Testis (tissue), 3 donors: Measurements from ENCODE around the gene SF3B2. TPM values are rescaled to one million over a fixed set of nuclear protein-coding genes. Genes with fewer than 3 reads are reported as not detected.
"Not testable (repeated sequence)": the region's sequence is repeated elsewhere in the genome, so short reads cannot be mapped to it uniquely, and the experiment has no call there.

Source experiments
- DNase-seq: peaks from one replicate; pipeline ENCODE4 v3.0.0-alpha.2; 2019
- H3K27ac ChIP-seq, 2 donors: fragments of 200-600 bp; sonication (generic); one replicate each; pipeline ENCODE4 v1.5.1; 2019
- H3K27me3 ChIP-seq: fragments of 200-600 bp; sonication (generic); one replicate; pipeline ENCODE4 v1.5.1; 2019
- H3K36me3 ChIP-seq: fragments of 200-600 bp; sonication (generic); one replicate; pipeline ENCODE4 v1.5.1; 2017; ENCODE audit warnings: low read depth; ENCODE audit errors: missing control alignments
- H3K4me1 ChIP-seq: fragments of 200-600 bp; sonication (generic); one replicate; pipeline ENCODE4 v1.5.1; 2019
- H3K4me3 ChIP-seq, 2 donors: fragments of 200-600 bp; sonication (generic); one replicate each; pipeline ENCODE4 v1.5.1; 2017 to 2019
- H3K9me3 ChIP-seq: fragments of 200-600 bp; sonication (generic); one replicate; pipeline ENCODE4 v1.5.1; 2017
- POLR2A ChIP-seq: fragments of 450-650 bp; IDR thresholded peaks from one replicate; pipeline ENCODE4 v1.6.1; 2017; ENCODE audit warnings: antibody characterized with exemption, mild to moderate bottlenecking, moderate library complexity
- WGBS, 2 donors: methylation state at CpG; one replicate each; pipeline ENCODE4 v1.1.5; 2018; 5-methylcytosine and 5-hydroxymethylcytosine counted together
- intact Hi-C: fragments of 100-400 bp; cut with DNase I; formaldehyde crosslinking; loops from one replicate; pipeline ENCODE4 v1.15.1; 2023; ENCODE audit warnings: low total_unique reads
- polyA plus RNA-seq: library from polyadenylated mRNA; stranded (reverse); fragments of 350-450 nt; fragmentation: Illumina TruSeq; extraction: RNeasy Lipid Tissue Mini Kit (QIAGEN cat#74804); gene quantifications from one replicate; pipeline ENCODE4 v1.2.3, GENCODE V29; 2014; ENCODE audit warnings: low read depth, low replicate concordance; ENCODE audit not compliant: insufficient read depth
- total RNA-seq, 2 donors: library from RNA; depleted of rRNA; stranded (reverse); fragments of >200 nt; gene quantifications; one replicate each; pipeline ENCODE4 v1.2.3, GENCODE V29; 2016
- TF ChIP-seq, protein P1 (sequence below), 3 experiments: fragments of 450-650 bp in 2 of 3; fragments of 200-600 bp in 1 of 3; sonication (generic) in 1 of 3; IDR thresholded peaks; one replicate each; pipeline ENCODE4 v1.5.1; 2016 to 2019; ENCODE audit warnings: antibody characterized with exemption in 3 of 3, mild to moderate bottlenecking in 2 of 3, moderate library complexity in 1 of 3

SF3B2 gene
- total and polyA plus RNA-seq, 3 donors from 2014 or later: 307 to 341 (median 315) TPM

DNA sequence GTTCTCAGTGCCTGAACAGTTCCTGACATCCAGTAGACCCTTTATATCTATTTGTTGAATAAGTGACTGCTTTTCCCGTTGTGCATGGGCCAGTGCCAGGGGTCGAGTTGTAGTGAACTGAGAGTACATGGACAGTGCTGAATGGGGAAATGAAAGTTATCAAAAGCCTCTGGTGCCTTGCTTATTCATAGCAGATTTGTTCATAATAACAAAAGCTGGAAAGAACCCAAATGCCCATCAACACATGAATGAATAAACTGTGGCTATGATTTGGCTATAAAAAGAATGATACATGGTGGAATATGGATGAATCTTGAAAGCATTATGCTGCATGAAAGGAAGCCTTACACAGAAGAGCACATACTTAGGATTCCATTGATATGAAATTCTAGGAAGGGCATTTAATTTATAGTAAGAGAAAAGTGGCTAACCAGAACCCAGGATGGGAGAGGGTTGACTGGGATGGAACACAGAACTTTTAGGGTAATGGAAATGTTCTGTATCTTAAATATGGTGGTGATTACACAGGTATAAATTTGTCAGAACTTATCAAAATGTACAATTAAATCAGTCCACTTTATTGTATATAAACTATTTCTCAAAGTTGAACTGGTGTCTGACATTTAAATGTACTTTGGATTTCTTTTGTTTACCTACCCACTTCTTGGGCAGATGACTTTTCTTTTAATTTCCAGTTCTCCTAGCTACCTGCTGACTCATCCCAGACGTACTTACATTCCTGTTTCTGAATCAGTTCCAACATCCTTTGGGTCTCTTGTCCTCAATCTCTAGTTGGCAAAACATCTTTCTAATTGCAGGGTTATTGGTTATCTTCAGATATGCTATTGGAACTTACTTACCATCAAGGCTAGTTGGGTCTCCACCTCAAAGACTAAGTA is 60.7 kb downstream of the SF3B2 start:
- WGBS, 2 donors: 24 to 33% methylated on average over 3 of the region's 3 CpGs
- TF ChIP-seq, protein P1, sequence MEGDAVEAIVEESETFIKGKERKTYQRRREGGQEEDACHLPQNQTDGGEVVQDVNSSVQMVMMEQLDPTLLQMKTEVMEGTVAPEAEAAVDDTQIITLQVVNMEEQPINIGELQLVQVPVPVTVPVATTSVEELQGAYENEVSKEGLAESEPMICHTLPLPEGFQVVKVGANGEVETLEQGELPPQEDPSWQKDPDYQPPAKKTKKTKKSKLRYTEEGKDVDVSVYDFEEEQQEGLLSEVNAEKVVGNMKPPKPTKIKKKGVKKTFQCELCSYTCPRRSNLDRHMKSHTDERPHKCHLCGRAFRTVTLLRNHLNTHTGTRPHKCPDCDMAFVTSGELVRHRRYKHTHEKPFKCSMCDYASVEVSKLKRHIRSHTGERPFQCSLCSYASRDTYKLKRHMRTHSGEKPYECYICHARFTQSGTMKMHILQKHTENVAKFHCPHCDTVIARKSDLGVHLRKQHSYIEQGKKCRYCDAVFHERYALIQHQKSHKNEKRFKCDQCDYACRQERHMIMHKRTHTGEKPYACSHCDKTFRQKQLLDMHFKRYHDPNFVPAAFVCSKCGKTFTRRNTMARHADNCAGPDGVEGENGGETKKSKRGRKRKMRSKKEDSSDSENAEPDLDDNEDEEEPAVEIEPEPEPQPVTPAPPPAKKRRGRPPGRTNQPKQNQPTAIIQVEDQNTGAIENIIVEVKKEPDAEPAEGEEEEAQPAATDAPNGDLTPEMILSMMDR (IDR thresholded peaks at IDR 0.05): no peak
- TF ChIP-seq POLR2A: no peak
- Histone ChIP-seq H3K27me3 (no peaks in the 10 kb centered on the region), H3K36me3 (no peaks in the 10 kb centered on the region), H3K9me3 (no peaks in the 10 kb centered on the region), H3K4me1 (peaks cover 14% of the 10 kb centered on the region), H3K4me3 (no peak overlapping the region), H3K27ac (no peak overlapping the region)
- intact Hi-C loops: no loop called here
- no peak for DNase-seq

DNA sequence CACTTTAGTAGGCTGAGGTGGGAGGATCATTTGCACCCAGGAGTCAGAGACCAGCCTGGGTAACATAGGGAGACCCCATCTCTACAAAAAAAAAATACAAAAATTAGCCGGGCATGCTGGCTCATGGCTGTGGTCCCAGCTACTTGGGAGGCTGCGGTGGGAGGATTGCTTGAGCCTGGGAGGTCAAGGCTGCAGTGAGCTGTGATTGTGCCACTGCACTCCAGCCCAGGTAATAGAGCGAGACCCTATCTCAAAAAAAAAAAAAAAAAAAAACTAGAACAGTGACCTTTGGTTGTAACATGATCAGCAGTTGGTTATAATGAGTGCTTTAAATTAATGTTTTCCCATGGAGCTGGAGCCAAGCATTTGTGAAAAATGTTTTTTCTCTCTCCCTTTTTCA is 62.8 kb downstream of the SF3B2 start:
- intact Hi-C loops, H3K27ac ChIP-seq, H3K36me3 ChIP-seq, H3K4me3 ChIP-seq, H3K9me3 ChIP-seq, H3K27me3 ChIP-seq, DNase-seq: not testable (repeated sequence)
- WGBS, 2 donors: 58 to 66% methylated on average over 3 of the region's 3 CpGs
- H3K4me1 ChIP-seq: peaks cover 28% of the 10 kb centered on the region

DNA sequence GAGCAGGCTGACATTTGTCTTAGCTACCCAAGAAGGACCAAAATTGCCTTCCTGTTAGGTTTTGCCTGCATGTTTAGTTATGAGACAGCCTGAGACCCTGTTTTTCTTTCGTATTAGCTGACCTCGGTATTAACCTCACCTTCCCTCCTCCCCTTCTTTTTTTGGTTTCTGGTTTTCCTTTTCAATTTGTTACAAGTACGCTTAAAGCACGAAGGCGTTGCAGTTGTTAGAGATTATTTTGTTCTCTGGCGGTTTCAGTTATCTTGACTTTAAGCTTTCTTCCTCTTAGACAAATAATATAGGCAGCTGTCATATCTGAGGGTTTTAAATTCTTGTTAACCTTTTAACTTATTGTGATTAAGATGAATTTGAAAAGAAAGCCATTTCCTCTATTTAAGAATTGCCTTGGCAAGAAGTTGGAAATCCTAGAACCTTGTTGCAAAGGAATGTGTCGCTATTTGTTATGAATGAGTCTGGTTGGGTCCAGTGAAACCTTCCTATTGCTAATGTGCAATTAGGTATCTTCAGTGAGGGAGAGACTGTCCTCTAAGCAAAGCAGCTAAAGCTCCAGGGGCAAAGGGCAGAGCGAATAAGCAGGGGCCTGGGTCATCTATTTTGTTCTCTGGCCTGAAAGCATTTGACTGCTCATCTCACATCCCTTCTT is 63.6 kb downstream of the SF3B2 start:
- peak overlapping the region in 1 of 2 donors; percentile 1 for H3K27ac ChIP-seq
- no peak for DNase-seq
- intact Hi-C loops: no loop called here
- no peaks in the 10 kb centered on the region for H3K36me3 ChIP-seq
- 58 to 59% methylated on average over 8 of the region's 8 CpGs for WGBS, 2 donors
- peaks cover 28% of the 10 kb centered on the region for H3K4me1 ChIP-seq
- TF ChIP-seq, protein P1 (IDR thresholded peaks at IDR 0.05): no peak
- no peak for TF ChIP-seq POLR2A
- no peak overlapping the region for H3K4me3 ChIP-seq
- H3K27me3 ChIP-seq: no peaks in the 10 kb centered on the region
- H3K9me3 ChIP-seq: no peaks in the 10 kb centered on the region

DNA sequence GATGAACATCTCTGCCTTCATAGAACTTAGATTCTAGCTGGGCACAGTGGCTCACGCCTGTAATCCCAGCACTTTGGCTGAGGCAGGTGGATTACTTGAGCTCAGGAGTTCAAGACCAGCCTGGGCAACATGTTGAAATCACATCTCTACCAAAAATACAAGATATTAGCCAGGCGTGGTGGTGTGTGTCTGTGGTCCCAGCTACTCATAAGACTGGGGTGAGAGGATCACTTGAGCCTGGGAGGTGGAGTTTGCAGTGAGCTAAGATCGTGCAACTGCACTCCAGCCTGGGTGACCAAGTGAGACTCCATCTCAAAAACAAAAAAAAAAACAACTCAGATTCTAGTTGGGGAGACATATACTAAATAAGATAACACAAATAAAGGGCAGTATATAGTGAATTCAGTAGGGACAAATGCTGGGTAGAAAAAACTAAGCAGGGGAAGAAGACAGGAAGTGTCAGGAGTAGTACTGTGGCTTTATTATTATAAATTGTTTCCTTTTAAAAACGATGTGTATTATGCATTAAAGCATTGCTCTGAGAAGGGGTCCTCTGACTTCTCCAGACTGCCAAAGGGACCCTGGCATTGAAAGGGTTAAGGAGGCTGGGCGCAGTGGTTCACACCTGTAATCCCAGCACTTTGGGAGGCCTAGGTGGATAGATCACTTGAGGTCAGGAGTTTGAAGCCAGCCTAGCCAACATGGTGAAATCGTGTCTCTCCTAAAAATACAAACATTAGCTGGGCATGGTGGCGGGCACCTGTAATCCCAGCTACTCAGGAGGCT is 64.6 kb downstream of the SF3B2 start:
- intact Hi-C loops: no loop called here
- Histone ChIP-seq H3K9me3 (no peaks in the 10 kb centered on the region), H3K27ac (peak overlapping the region in 1 of 2 donors; percentile 1), H3K4me3 (no peak overlapping the region), H3K36me3 (no peaks in the 10 kb centered on the region), H3K4me1 (peaks cover 28% of the 10 kb centered on the region), H3K27me3 (no peaks in the 10 kb centered on the region)
- 71 to 77% methylated on average over 7 of the region's 7 CpGs for WGBS, 2 donors
- no peak for DNase-seq
- TF ChIP-seq POLR2A: no peak
- TF ChIP-seq, protein P1 (IDR thresholded peaks at IDR 0.05): no peak

DNA sequence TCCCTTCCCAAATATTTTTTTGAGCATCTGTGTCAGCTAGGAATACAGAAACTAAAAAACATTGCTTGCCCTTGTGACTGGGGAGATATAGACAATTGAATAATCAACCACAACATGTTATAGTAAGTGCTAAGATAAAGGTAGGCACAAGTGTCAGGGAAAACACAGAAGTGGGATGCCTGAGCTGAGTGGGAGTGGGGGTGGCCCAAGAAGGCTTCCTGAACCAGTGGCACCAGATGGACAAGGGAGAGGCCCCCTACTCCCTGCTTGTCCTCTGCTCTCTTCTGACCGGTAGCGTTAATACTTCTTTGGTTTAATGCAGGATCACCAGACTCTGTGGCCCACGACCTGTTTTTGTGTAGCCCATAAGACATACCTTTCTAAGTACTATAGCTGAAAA is 66.7 kb downstream of the SF3B2 start:
- Histone ChIP-seq H3K4me1 (peaks cover 18% of the 10 kb centered on the region), H3K9me3 (no peaks in the 10 kb centered on the region), H3K36me3 (no peaks in the 10 kb centered on the region), H3K4me3 (no peak overlapping the region), H3K27me3 (no peaks in the 10 kb centered on the region), H3K27ac (peak overlapping the region; percentile 50 to 56)
- no peak for TF ChIP-seq POLR2A
- TF ChIP-seq, protein P1 (IDR thresholded peaks at IDR 0.05): no peak
- no peak for DNase-seq
- 73 to 98% methylated on average over 3 of the region's 3 CpGs for WGBS, 2 donors
- intact Hi-C loops: no loop called here
